GM20431 (cell line): ENCODE measurements around the gene CACNA1C.

ENCODE experiments used
- in situ Hi-C: fragments of 300-500 bp; cut with MseI, MboI; formaldehyde crosslinking; loops from one replicate; pipeline ENCODE4 v1.15.0; 2020; ENCODE audit warnings: low sequenced_read_pairs; ENCODE audit not compliant: unreplicated experiment

CACNA1C gene

GRCh38 chr12:2187195-2187945, 134.6 kb downstream of the CACNA1C start:
- in situ Hi-C loops = no loop called here

GRCh38 chr12:2190085-2190484, 137.3 kb downstream of the CACNA1C start:
- in situ Hi-C loops = no loop called here

GRCh38 chr12:2190896-2191533, 138.2 kb downstream of the CACNA1C start:
- in situ Hi-C loops = no loop called here

GRCh38 chr12:2191534-2192153, 138.9 kb downstream of the CACNA1C start:
- in situ Hi-C loops = no loop called here

GRCh38 chr12:2192231-2192630, 139.4 kb downstream of the CACNA1C start:
- in situ Hi-C loops = no loop called here

GRCh38 chr12:2194060-2194459, 141.3 kb downstream of the CACNA1C start:
- in situ Hi-C loops = no loop called here

- in situ Hi-C loops = no loop called here
These were observed 141.8 kb downstream of the CACNA1C start for GRCh38 chr12:2194571-2194970.

GRCh38 chr12:2195085-2195484, 142.3 kb downstream of the CACNA1C start:
- in situ Hi-C loops = no loop called here

- in situ Hi-C loops = no loop called here
These were observed 145.3 kb downstream of the CACNA1C start for GRCh38 chr12:2198005-2198501.

- in situ Hi-C loops = no loop called here
These were observed 145.8 kb downstream of the CACNA1C start for GRCh38 chr12:2198542-2198941.

- in situ Hi-C loops = no loop called here
These were observed 153.2 kb downstream of the CACNA1C start for GRCh38 chr12:2205996-2206395.

GRCh38 chr12:2208837-2209635, 156.2 kb downstream of the CACNA1C start:
- in situ Hi-C loops = no loop called here

- in situ Hi-C loops = no loop called here
These were observed 158.3 kb downstream of the CACNA1C start for GRCh38 chr12:2211119-2211518.

- in situ Hi-C loops = no loop called here
These were observed 159.8 kb downstream of the CACNA1C start for GRCh38 chr12:2212537-2212936.

GRCh38 chr12:2212971-2213869, 160.4 kb downstream of the CACNA1C start:
- in situ Hi-C loops = no loop called here

GRCh38 chr12:2214411-2214810, 161.6 kb downstream of the CACNA1C start:
- in situ Hi-C loops = no loop called here

- in situ Hi-C loops = no loop called here
These were observed 163.1 kb downstream of the CACNA1C start for GRCh38 chr12:2215709-2216560.

- in situ Hi-C loops = no loop called here
These were observed 165.9 kb downstream of the CACNA1C start for GRCh38 chr12:2218706-2219105.
